NCI-H187 (cell line): ENCODE measurements around the gene GSE1.

Source experiments
- DNase-seq, 2 experiments: peaks; one replicate each; lab custom pipeline; 2025; lab: John Stamatoyannopoulos, UW

Gene GSE1

GRCh38 chr16:85634747-85635544 lies 21.8 kb downstream of the GSE1 start:
- no peak for DNase-seq

GRCh38 chr16:85635545-85636140 lies 22.5 kb downstream of the GSE1 start:
- no peak for DNase-seq

- DNase-seq, result no peak
These were observed 23.2 kb downstream of the GSE1 start for GRCh38 chr16:85636234-85636812.

GRCh38 chr16:85637061-85637807 lies 24.1 kb downstream of the GSE1 start:
- no peak for DNase-seq

GRCh38 chr16:85637808-85638647 lies 24.9 kb downstream of the GSE1 start:
- peak in 1 of 2 experiments; percentile 39 for DNase-seq

- no peak for DNase-seq
These were observed 25.7 kb downstream of the GSE1 start for GRCh38 chr16:85638695-85639409.

GRCh38 chr16:85639529-85640253 lies 26.6 kb downstream of the GSE1 start:
- peak; percentile 45 to 46 for DNase-seq

- DNase-seq, result no peak
These were observed 27.1 kb downstream of the GSE1 start for GRCh38 chr16:85640254-85640558.

GRCh38 chr16:85640585-85640984 lies 27.5 kb downstream of the GSE1 start:
- DNase-seq, result no peak

GRCh38 chr16:85641305-85641704 lies 28.2 kb downstream of the GSE1 start:
- DNase-seq, result no peak

GRCh38 chr16:85641776-85642176 lies 28.7 kb downstream of the GSE1 start:
- DNase-seq, result no peak

- peak in 1 of 2 experiments; percentile 48 for DNase-seq
These were observed 29.7 kb downstream of the GSE1 start for GRCh38 chr16:85642762-85643358.

- DNase-seq, result no peak
These were observed 30.5 kb downstream of the GSE1 start for GRCh38 chr16:85643631-85644030.

- DNase-seq, result no peak
These were observed 31.1 kb downstream of the GSE1 start for GRCh38 chr16:85644093-85644712.

- DNase-seq, result no peak
These were observed 32.0 kb downstream of the GSE1 start for GRCh38 chr16:85645021-85645589.

- no peak for DNase-seq
These were observed 33.3 kb downstream of the GSE1 start for GRCh38 chr16:85646358-85646907.

GRCh38 chr16:85646976-85647375 lies 33.9 kb downstream of the GSE1 start:
- DNase-seq, result no peak

- no peak for DNase-seq
These were observed 35.1 kb downstream of the GSE1 start for GRCh38 chr16:85648070-85648714.
